GM12892 (cell line): ENCODE results near the gene ALDH1A3.

Source experiments
- POLR2A ChIP-seq: IDR thresholded peaks from 2 replicates; pipeline ENCODE4 v1.6.1; 2011; ENCODE audit warnings: low read depth, low read length, control low read depth
- POLR2AphosphoS5 ChIP-seq: IDR thresholded peaks from 2 replicates; pipeline ENCODE4 v1.6.1; 2011; ENCODE audit warnings: low read depth, low read length, control low read depth
- TAF1 ChIP-seq: IDR thresholded peaks from 2 replicates; pipeline ENCODE4 v1.6.1; 2011; ENCODE audit warnings: low read depth, mild to moderate bottlenecking, control low read depth, low read length, borderline replicate concordance

GRCh38 chr15:100880897-100881242, 1.2 kb downstream of the ALDH1A3 start:
- TF ChIP-seq POLR2AphosphoS5: no peak
- no peak for TF ChIP-seq POLR2A
- TF ChIP-seq TAF1: no peak
